GM21619 (cell line): ENCODE measurements around the gene PADI3.

ENCODE experiments used
- ATAC-seq: cut with Tn5 transposase; IDR thresholded peaks from one replicate; pipeline ENCODE4 v1.9.1; 2021; ENCODE audit not compliant: unreplicated experiment

The PADI3 gene

GRCh38 chr1:17214876-17215544 lies 33.9 kb upstream of the PADI3 start:
- ATAC-seq, result no peak

- no peak for ATAC-seq
These were observed 33.4 kb upstream of the PADI3 start for GRCh38 chr1:17215545-17215890.

GRCh38 chr1:17216078-17216477 lies 32.8 kb upstream of the PADI3 start:
- no peak for ATAC-seq

- no peak for ATAC-seq
These were observed 31.3 kb upstream of the PADI3 start for GRCh38 chr1:17217607-17218006.

- no peak for ATAC-seq
These were observed 30.0 kb upstream of the PADI3 start for GRCh38 chr1:17218939-17219338.

GRCh38 chr1:17220287-17220686 lies 28.6 kb upstream of the PADI3 start:
- no peak for ATAC-seq

GRCh38 chr1:17222557-17222956 lies 26.3 kb upstream of the PADI3 start:
- no peak for ATAC-seq

- no peak for ATAC-seq
These were observed 24.5 kb upstream of the PADI3 start for GRCh38 chr1:17224434-17224833.

- ATAC-seq, result no peak
These were observed 23.8 kb upstream of the PADI3 start for GRCh38 chr1:17225140-17225539.

- ATAC-seq, result no peak
These were observed 21.5 kb upstream of the PADI3 start for GRCh38 chr1:17227358-17227915.

GRCh38 chr1:17228619-17229018 lies 20.3 kb upstream of the PADI3 start:
- no peak for ATAC-seq

- no peak for ATAC-seq
These were observed 19.5 kb upstream of the PADI3 start for GRCh38 chr1:17229379-17229778.

- ATAC-seq, result no peak
These were observed 18.8 kb upstream of the PADI3 start for GRCh38 chr1:17230106-17230505.

- ATAC-seq, result no peak
These were observed 18.1 kb upstream of the PADI3 start for GRCh38 chr1:17230671-17231310.

GRCh38 chr1:17232759-17233661 lies 15.9 kb upstream of the PADI3 start:
- ATAC-seq, result no peak

GRCh38 chr1:17233675-17234320 lies 15.1 kb upstream of the PADI3 start:
- no peak for ATAC-seq

- ATAC-seq, result no peak
These were observed 14.5 kb upstream of the PADI3 start for GRCh38 chr1:17234405-17234804.

GRCh38 chr1:17235135-17235885 lies 13.6 kb upstream of the PADI3 start:
- no peak for ATAC-seq

- peak; percentile 54 for ATAC-seq
These were observed 11.9 kb upstream of the PADI3 start for GRCh38 chr1:17236779-17237560.

GRCh38 chr1:17237561-17237903 lies 11.4 kb upstream of the PADI3 start:
- no peak for ATAC-seq
